SK-N-SH treated with all-trans-retinoic acid at 6 μM for 48 hours (cell line): Measurements from ENCODE around the gene FRMD3.

Experiments used
- CREB5 ChIP-seq: fragments of 250-450 bp; sonication (Bioruptor Pico); IDR thresholded peaks from 2 replicates; pipeline ENCODE4 v1.5.1; 2020; ENCODE audit warnings: low read depth, mild to moderate bottlenecking, moderate library complexity
- CSDC2 ChIP-seq: fragments of 250-450 bp; sonication (Bioruptor Pico); IDR thresholded peaks from 2 replicates; pipeline ENCODE4 v1.5.0; 2020; ENCODE audit warnings: mild to moderate bottlenecking, moderate library complexity
- ESRRG ChIP-seq: fragments of 250-450 bp; sonication (Bioruptor Pico); IDR thresholded peaks from 2 replicates; pipeline ENCODE4 v1.6.1; 2021; ENCODE audit warnings: mild to moderate bottlenecking
- GLIS3 ChIP-seq: fragments of 250-450 bp; sonication (Bioruptor Pico); IDR thresholded peaks from 2 replicates; pipeline ENCODE4 v1.5.0; 2020; ENCODE audit warnings: mild to moderate bottlenecking, moderate library complexity
- ISL1 ChIP-seq: fragments of 250-450 bp; sonication (Bioruptor Pico); IDR thresholded peaks from 2 replicates; pipeline ENCODE4 v2.1.2; 2022; ENCODE audit warnings: mild to moderate bottlenecking, moderate library complexity
- PATZ1 ChIP-seq: fragments of 250-450 bp; sonication (Bioruptor Pico); IDR thresholded peaks from 2 replicates; pipeline ENCODE4 v1.8.0; 2020; ENCODE audit warnings: mild to moderate bottlenecking, moderate library complexity, borderline replicate concordance
- ZC3H10 ChIP-seq: fragments of 250-450 bp; sonication (Bioruptor Pico); IDR thresholded peaks from 2 replicates; pipeline ENCODE4 v1.5.1; 2021; ENCODE audit warnings: mild to moderate bottlenecking, moderate library complexity

GRCh38 chr9:83431101-83432060 lies 106.8 kb downstream of the FRMD3 start:
- TF ChIP-seq CREB5 (CRISPR knock-in tag) = no peak
- TF ChIP-seq ISL1 = no peak
- no peak for TF ChIP-seq PATZ1 (CRISPR knock-in tag)
- no peak for TF ChIP-seq ZC3H10 (CRISPR knock-in tag)
- TF ChIP-seq ESRRG (CRISPR knock-in tag) = no peak
- TF ChIP-seq CSDC2 (CRISPR knock-in tag) = no peak
- TF ChIP-seq GLIS3 = no peak
